Keratinocyte (primary cell): ENCODE measurements around the gene CA12. TPM values are rescaled to one million over a fixed set of nuclear protein-coding genes. Genes with fewer than 3 reads are reported as not detected.

Experiments
- DNase-seq: peaks from one replicate; pipeline ENCODE4 v3.0.0-alpha.2; 2011; ENCODE audit warnings: low read depth, missing footprints, low spot score
- FAIRE-seq: peaks from 2 replicates; lab custom pipeline; 2011; peaks lifted over from hg19 to GRCh38; lab: Jason Lieb, UNC
- H2AFZ ChIP-seq: 2 replicates; pipeline ENCODE4 v1.6.0; 2012; ENCODE audit warnings: low read length, control low read depth, inconsistent platforms; ENCODE audit not compliant: control insufficient read depth
- H3K27ac ChIP-seq: 2 replicates; pipeline ENCODE4 v1.5.1; 2011; ENCODE audit warnings: low read length; ENCODE audit not compliant: control insufficient read depth, insufficient read depth
- H3K27me3 ChIP-seq: 3 replicates; pipeline ENCODE4 v1.6.0; 2011; ENCODE audit warnings: low read length; ENCODE audit not compliant: control insufficient read depth, insufficient read depth; ENCODE audit errors: extremely low read depth
- H3K36me3 ChIP-seq, 2 experiments: 2 replicates in 1 of 2; 3 replicates in 1 of 2; pipeline ENCODE4 v1.5.1; 2011; ENCODE audit warnings: low read length in 2 of 2, mild to moderate bottlenecking in 1 of 2; ENCODE audit not compliant: control insufficient read depth in 2 of 2, insufficient read depth in 2 of 2; ENCODE audit errors: extremely low read depth in 1 of 2
- H3K4me1 ChIP-seq: 3 replicates; pipeline ENCODE4 v1.5.1; 2011; ENCODE audit warnings: low read length; ENCODE audit not compliant: control insufficient read depth, insufficient read depth; ENCODE audit errors: extremely low read depth
- H3K4me2 ChIP-seq: 3 replicates; pipeline ENCODE4 v1.6.0; 2011; ENCODE audit warnings: low read depth, low read length; ENCODE audit not compliant: control insufficient read depth, insufficient read depth; ENCODE audit errors: extremely low read depth
- H3K4me3 ChIP-seq, 3 experiments: fragments of 200-600 bp in 1 of 3; sonication (generic) in 1 of 3; 2 replicates in 2 of 3; 3 replicates in 1 of 3; pipeline ENCODE4 v1.5.1; 2011 to 2016; ENCODE audit warnings: low read length in 3 of 3, mild to moderate bottlenecking in 3 of 3, control low read depth in 2 of 3, inconsistent platforms in 1 of 3, low read depth in 1 of 3, mixed read lengths in 1 of 3, mixed run types in 1 of 3, moderate library complexity in 1 of 3; ENCODE audit not compliant: control insufficient read depth in 2 of 3, insufficient read depth in 2 of 3; ENCODE audit errors: extremely low read depth in 1 of 3
- H3K79me2 ChIP-seq: 2 replicates; pipeline ENCODE4 v1.6.0; 2012; ENCODE audit warnings: low read length; ENCODE audit not compliant: control insufficient read depth, insufficient read depth
- H3K9ac ChIP-seq: 3 replicates; pipeline ENCODE4 v1.6.0; 2011; ENCODE audit warnings: low read length; ENCODE audit not compliant: control insufficient read depth, insufficient read depth; ENCODE audit errors: extremely low read depth
- H3K9me1 ChIP-seq: 3 replicates; pipeline ENCODE4 v1.6.0; 2011; ENCODE audit warnings: low read length; ENCODE audit not compliant: control insufficient read depth, insufficient read depth; ENCODE audit errors: extremely low read depth
- H3K9me3 ChIP-seq: 2 replicates; pipeline ENCODE4 v1.5.1; 2012; ENCODE audit warnings: low read depth, low read length; ENCODE audit not compliant: control insufficient read depth
- H4K20me1 ChIP-seq: 3 replicates; pipeline ENCODE4 v1.6.0; 2011; ENCODE audit warnings: low read length; ENCODE audit not compliant: control insufficient read depth, insufficient read depth; ENCODE audit errors: extremely low read depth
- EZH2 ChIP-seq: IDR thresholded peaks from one replicate; pipeline ENCODE4 v1.6.1; 2012; ENCODE audit warnings: inconsistent platforms, mild to moderate bottlenecking, low read length, moderate library complexity
- dilution Hi-C: fragments of 300-500 bp; cut with MboI; formaldehyde crosslinking; loops from one replicate; pipeline ENCODE4 v1.7.0; 2020; ENCODE audit warnings: low sequenced_read_pairs; ENCODE audit not compliant: extremely low pct_ligation_motif_present
- polyA plus RNA-seq, 5 experiments: library from polyadenylated mRNA; depleted of rRNA in 3 of 5; stranded (reverse) in 3 of 5; stranded (forward) in 1 of 5; unstranded in 1 of 5; fragments of >200 nt; gene quantifications; 1 replicate in 1 of 5; 2 replicates in 3 of 5; 3 replicates in 1 of 5; pipeline versions ENCODE4 v1.2.1 to v1.2.3, GENCODE V29; 2011 to 2012; ENCODE audit warnings: missing spikeins in 2 of 5, low read depth in 1 of 5, low replicate concordance in 1 of 5
- TF ChIP-seq, protein P1 (sequence below), 3 experiments: IDR thresholded peaks in 1 of 3; conservative IDR thresholded peaks in 1 of 3; optimal IDR thresholded peaks in 1 of 3; 2 replicates in 2 of 3; 3 replicates in 1 of 3; pipeline versions ENCODE3 to v1.5.1; 2011; ENCODE audit warnings: low read length in 3 of 3, mild to moderate bottlenecking in 3 of 3, moderate library complexity in 2 of 3, control low read depth in 1 of 3, inconsistent platforms in 1 of 3; ENCODE audit not compliant: insufficient read depth in 2 of 3; ENCODE audit errors: extremely low read depth in 1 of 3

Gene CA12
- polyA plus RNA-seq, 1 donor (not counting 4 experiments of a cell fraction or from before 2014, with no cell fraction given), result 158 TPM

DNA sequence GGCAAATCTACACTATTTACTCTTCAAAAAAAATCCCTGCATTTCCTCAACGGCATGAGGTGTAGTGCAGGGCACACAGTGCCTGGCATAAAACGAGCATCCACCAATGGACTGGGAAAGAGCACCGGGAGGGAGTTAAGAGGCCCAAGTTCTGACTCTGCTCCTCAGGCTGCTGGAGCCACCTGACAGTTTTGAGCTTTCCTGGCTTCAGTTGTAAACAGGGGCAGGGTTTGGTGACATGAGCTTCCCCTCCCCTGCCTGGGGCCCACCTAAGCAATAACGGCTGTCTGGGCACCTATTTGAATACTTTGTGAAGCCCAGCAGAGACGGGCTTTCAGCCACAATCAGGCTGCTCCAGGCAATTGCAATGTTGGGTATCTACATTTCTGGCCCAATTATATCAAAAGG lies 16.4 kb downstream of the CA12 start:
- peaks cover 31% of the 10 kb centered on the region for H3K4me1 ChIP-seq

DNA sequence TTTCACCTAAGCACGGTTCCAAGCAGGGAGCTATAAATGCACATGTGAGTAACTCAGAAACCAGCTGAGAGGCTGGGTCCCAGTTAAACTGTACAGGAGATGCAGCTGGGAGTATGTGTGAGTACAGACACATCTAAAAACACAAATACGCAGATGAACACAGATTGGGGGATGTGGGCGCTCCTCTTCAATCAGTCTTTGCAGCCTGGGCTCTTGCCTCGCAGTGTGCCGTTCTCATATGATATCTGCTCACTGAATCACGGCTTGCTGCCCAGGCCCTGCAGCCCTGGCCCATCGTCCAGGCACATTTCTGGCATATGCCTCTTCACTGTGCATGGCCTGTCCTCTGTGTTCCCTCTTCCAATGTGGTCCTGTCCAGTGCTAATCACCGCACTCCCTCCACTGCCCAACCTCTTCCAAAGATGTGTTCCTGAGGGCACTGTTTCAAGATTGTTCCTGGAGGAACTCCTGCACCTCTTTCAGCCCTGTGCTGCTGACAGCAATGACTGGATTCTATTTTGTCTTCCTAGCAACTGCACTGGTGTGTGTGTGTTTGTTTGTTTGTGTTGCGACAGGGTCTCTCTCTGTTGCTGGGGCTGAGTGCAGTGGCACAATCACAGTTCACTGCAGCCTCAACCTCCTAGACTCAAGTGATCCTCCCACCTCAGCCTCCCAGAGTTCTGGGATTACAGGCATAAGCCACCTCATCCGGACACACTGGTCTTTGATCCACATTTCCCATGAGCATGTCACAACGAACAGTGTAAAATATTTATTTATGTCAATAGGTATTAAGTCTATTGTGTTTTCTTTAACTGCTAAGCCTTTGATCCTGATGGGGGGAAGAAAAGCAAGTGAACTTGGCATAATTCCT lies 17.0 kb downstream of the CA12 start:
- Histone ChIP-seq H3K4me2 (no peak overlapping the region), H3K9ac (no peak overlapping the region), H3K9me1 (no peaks in the 10 kb centered on the region), H3K27me3 (no peaks in the 10 kb centered on the region), H3K36me3 (peaks cover 17 to 28% of the 10 kb centered on the region in 2 experiments), H3K9me3 (no peaks in the 10 kb centered on the region), H3K4me1 (peaks cover 24% of the 10 kb centered on the region), H3K4me3 (no peak overlapping the region), H2AFZ (no peak overlapping the region), H4K20me1 (no peaks in the 10 kb centered on the region), H3K79me2 (no peaks in the 10 kb centered on the region), H3K27ac (no peak overlapping the region)
- dilution Hi-C loops, result no loop called here
- no peak for TF ChIP-seq EZH2
- TF ChIP-seq, protein P1, sequence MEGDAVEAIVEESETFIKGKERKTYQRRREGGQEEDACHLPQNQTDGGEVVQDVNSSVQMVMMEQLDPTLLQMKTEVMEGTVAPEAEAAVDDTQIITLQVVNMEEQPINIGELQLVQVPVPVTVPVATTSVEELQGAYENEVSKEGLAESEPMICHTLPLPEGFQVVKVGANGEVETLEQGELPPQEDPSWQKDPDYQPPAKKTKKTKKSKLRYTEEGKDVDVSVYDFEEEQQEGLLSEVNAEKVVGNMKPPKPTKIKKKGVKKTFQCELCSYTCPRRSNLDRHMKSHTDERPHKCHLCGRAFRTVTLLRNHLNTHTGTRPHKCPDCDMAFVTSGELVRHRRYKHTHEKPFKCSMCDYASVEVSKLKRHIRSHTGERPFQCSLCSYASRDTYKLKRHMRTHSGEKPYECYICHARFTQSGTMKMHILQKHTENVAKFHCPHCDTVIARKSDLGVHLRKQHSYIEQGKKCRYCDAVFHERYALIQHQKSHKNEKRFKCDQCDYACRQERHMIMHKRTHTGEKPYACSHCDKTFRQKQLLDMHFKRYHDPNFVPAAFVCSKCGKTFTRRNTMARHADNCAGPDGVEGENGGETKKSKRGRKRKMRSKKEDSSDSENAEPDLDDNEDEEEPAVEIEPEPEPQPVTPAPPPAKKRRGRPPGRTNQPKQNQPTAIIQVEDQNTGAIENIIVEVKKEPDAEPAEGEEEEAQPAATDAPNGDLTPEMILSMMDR (optimal IDR thresholded peaks at IDR 0.05 in 1 of 3, IDR thresholded peaks at IDR 0.05 in 1 of 3, conservative IDR thresholded peaks at IDR 0.05 in 1 of 3; ENCODE audit: extremely low read depth in 1 of 3, insufficient read depth in 2 of 3, low read length in 3 of 3), result no peak
- no peak for FAIRE-seq
- no peak for DNase-seq

More for the DNA sequence above, 16.4 kb downstream of the CA12 start:
- Histone ChIP-seq H3K9ac (no peak overlapping the region), H3K4me3 (no peak overlapping the region), H3K4me2 (no peak overlapping the region), H3K9me3 (no peaks in the 10 kb centered on the region), H4K20me1 (no peaks in the 10 kb centered on the region), H3K27me3 (no peaks in the 10 kb centered on the region), H3K79me2 (no peaks in the 10 kb centered on the region), H3K27ac (no peak overlapping the region), H3K9me1 (no peaks in the 10 kb centered on the region), H3K36me3 (peaks cover 14 to 28% of the 10 kb centered on the region in 2 experiments), H2AFZ (no peak overlapping the region)
- no peak for DNase-seq
- dilution Hi-C loops, result no loop called here
- TF ChIP-seq, protein P1 (optimal IDR thresholded peaks at IDR 0.05 in 1 of 3, IDR thresholded peaks at IDR 0.05 in 1 of 3, conservative IDR thresholded peaks at IDR 0.05 in 1 of 3; ENCODE audit: extremely low read depth in 1 of 3, insufficient read depth in 2 of 3, low read length in 3 of 3), result no peak
- FAIRE-seq, result no peak
